Mammary epithelial cell (primary cell): ENCODE measurements around the gene ZBTB16.

Experiments used
- EZH2 ChIP-seq: IDR thresholded peaks from 2 replicates; pipeline ENCODE4 v1.6.1; 2012; ENCODE audit warnings: low read length, inconsistent platforms, borderline replicate concordance
- TF ChIP-seq, protein P1 (sequence below), 2 donors: IDR thresholded peaks in 1 of 2; conservative IDR thresholded peaks in 1 of 2; 2 replicates each; pipeline ENCODE4 v1.5.1; 2011 to 2012; ENCODE audit warnings: inconsistent platforms in 2 of 2, low read length in 2 of 2, mild to moderate bottlenecking in 2 of 2, control low read depth in 1 of 2, low read depth in 1 of 2; ENCODE audit not compliant: insufficient read depth in 1 of 2; ENCODE audit errors: extremely low read depth in 1 of 2

DNA sequence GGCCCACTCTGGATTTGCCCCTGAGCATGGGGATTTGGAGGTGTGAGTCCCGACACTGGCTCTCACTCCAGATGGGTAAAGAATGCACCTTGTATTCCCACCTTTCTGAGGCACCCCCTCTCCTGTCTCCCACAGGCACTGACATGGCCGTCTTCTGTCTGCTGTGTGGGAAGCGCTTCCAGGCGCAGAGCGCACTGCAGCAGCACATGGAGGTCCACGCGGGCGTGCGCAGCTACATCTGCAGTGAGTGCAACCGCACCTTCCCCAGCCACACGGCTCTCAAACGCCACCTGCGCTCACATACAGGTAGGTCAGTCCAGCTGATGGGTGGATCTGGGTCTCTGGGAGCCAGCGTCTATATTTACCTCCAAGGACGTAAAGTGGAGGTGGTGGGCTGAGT, 182.5 kb downstream of the ZBTB16 start:
- TF ChIP-seq, protein P1, sequence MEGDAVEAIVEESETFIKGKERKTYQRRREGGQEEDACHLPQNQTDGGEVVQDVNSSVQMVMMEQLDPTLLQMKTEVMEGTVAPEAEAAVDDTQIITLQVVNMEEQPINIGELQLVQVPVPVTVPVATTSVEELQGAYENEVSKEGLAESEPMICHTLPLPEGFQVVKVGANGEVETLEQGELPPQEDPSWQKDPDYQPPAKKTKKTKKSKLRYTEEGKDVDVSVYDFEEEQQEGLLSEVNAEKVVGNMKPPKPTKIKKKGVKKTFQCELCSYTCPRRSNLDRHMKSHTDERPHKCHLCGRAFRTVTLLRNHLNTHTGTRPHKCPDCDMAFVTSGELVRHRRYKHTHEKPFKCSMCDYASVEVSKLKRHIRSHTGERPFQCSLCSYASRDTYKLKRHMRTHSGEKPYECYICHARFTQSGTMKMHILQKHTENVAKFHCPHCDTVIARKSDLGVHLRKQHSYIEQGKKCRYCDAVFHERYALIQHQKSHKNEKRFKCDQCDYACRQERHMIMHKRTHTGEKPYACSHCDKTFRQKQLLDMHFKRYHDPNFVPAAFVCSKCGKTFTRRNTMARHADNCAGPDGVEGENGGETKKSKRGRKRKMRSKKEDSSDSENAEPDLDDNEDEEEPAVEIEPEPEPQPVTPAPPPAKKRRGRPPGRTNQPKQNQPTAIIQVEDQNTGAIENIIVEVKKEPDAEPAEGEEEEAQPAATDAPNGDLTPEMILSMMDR (conservative IDR thresholded peaks at IDR 0.05 in 1 of 2, IDR thresholded peaks at IDR 0.05 in 1 of 2; ENCODE audit: extremely low read depth in 1 of 2, insufficient read depth in 1 of 2, low read depth in 1 of 2, low read length in 2 of 2): no peak
- TF ChIP-seq EZH2: no peak
